C4-2B (cell line): ENCODE results near the gene CRY2.

Experiments used
- H3K27ac ChIP-seq: fragments of 450-650 bp; 2 replicates; pipeline ENCODE4 v1.5.1; 2017
- CTCF ChIP-seq: fragments of 450-650 bp; conservative IDR thresholded peaks from 2 replicates; pipeline ENCODE4 v1.5.1; 2017; ENCODE audit warnings: mild to moderate bottlenecking
- ZFX ChIP-seq: fragments of 450-650 bp; IDR thresholded peaks from 2 replicates; pipeline ENCODE4 v1.6.1; 2017

Gene CRY2

GRCh38 chr11:45907911-45908370 is 60.7 kb downstream of the CRY2 start:
- TF ChIP-seq ZFX (no peak), CTCF (no peak)

GRCh38 chr11:45909594-45910475 is 62.6 kb downstream of the CRY2 start:
- TF ChIP-seq ZFX (no peak), CTCF (no peak)
- H3K27ac ChIP-seq, result no peak overlapping the region

More at GRCh38 chr11:45907911-45908370, 60.7 kb downstream of the CRY2 start:
- H3K27ac ChIP-seq, result no peak overlapping the region

- TF ChIP-seq CTCF (no peak), ZFX (no peak)
- no peak overlapping the region for H3K27ac ChIP-seq
Observed at GRCh38 chr11:45910623-45911022, 63.3 kb downstream of the CRY2 start.

GRCh38 chr11:45913514-45913913 is 66.2 kb downstream of the CRY2 start:
- TF ChIP-seq CTCF, result no peak
- TF ChIP-seq ZFX, result no peak
- no peak overlapping the region for H3K27ac ChIP-seq

GRCh38 chr11:45913942-45914635 is 66.8 kb downstream of the CRY2 start:
- no peak for TF ChIP-seq CTCF

GRCh38 chr11:45915446-45915845 is 68.2 kb downstream of the CRY2 start:
- no peak overlapping the region for H3K27ac ChIP-seq
- TF ChIP-seq ZFX, result no peak
- no peak for TF ChIP-seq CTCF

More at GRCh38 chr11:45913942-45914635, 66.8 kb downstream of the CRY2 start:
- no peak overlapping the region for H3K27ac ChIP-seq

GRCh38 chr11:45917286-45917622 is 70.0 kb downstream of the CRY2 start:
- peak overlapping the region; percentile 90 for H3K27ac ChIP-seq
- TF ChIP-seq CTCF (no peak), ZFX (no peak)
